Colonic mucosa (tissue), 4 donors: ENCODE measurements around the gene PAFAH1B1. TPM values are rescaled to one million over a fixed set of nuclear protein-coding genes. Genes with fewer than 3 reads are reported as not detected.
A peak's percentile ranks its signal among the peaks of the same experiment; 100 is the strongest.

Experiments used
- DNase-seq: peaks from one replicate; pipeline ENCODE4 v3.0.0-alpha.2; 2020
- H3K27ac ChIP-seq: fragments of 200-600 bp; one replicate; pipeline ENCODE4 v1.8.0; 2021
- H3K27me3 ChIP-seq: fragments of 200-600 bp; one replicate; pipeline ENCODE4 v1.8.0; 2021
- H3K36me3 ChIP-seq: fragments of 200-600 bp; one replicate; pipeline ENCODE4 v1.8.0; 2021
- H3K4me1 ChIP-seq: fragments of 200-600 bp; one replicate; pipeline ENCODE4 v1.8.0; 2021; ENCODE audit warnings: mild to moderate bottlenecking
- H3K4me3 ChIP-seq: fragments of 200-600 bp; one replicate; pipeline ENCODE4 v1.8.0; 2021
- H3K9ac ChIP-seq, 2 donors: one replicate each; pipeline ENCODE4 v1.7.0; 2013; ENCODE audit warnings: control low read depth in 2 of 2, low read depth in 2 of 2, low read length in 2 of 2
- H3K9me3 ChIP-seq: fragments of 200-600 bp; one replicate; pipeline ENCODE4 v1.8.0; 2021
- intact Hi-C: fragments of 100-400 bp; cut with DNase I; formaldehyde crosslinking; loops from one replicate; pipeline ENCODE4 v1.14.1; 2022
- total RNA-seq, 2 donors: library from RNA; stranded (reverse); fragmentation: NEBNext Ultra II Directional in 1 of 2; extraction: Animal tissue kit (Norgen Biotek cat#: 25700) in 1 of 2; gene quantifications; one replicate each; pipeline ENCODE4 v1.2.1, GENCODE V29; 2021
- TF ChIP-seq, protein P1 (sequence below): fragments of 200-600 bp; IDR thresholded peaks from one replicate; pipeline ENCODE4 v1.8.0; 2022; ENCODE audit warnings: antibody characterized with exemption, mild to moderate bottlenecking
- donor health status: healthy.
- donor health status: DM: no; HTN: no; CAD: no.
- donor health status: DM: no; HTN: no; CAD: no.

The PAFAH1B1 gene
- total RNA-seq, 2 donors from 2014 or later, result 102 to 155 TPM

DNA sequence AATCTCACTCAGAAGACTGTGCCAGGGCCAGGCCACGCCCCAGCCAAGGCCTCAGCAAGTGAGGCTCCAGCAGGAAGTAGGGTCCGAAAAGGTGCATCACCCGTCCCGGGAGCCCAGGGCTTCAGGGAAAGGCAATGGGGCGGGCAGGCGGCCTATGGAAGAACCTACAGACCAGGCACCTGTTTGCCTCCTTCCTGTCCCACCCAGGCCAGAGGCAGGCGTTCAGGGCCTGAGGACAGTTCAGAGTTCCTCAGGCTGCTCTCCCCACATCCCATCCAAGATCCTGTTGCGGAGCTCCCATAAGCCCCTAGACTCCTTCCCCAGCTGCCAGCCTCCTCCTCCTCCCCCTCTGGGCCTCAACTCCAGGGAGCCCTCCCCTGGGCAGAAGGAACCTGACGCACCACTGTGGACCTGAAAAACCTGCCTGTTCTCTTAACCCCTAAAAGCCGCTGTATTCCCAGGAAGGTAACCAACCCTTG lies 115.8 kb downstream of the PAFAH1B1 start:
- no peaks in the 10 kb centered on the region for H3K9me3 ChIP-seq
- intact Hi-C loops, result no loop called here
- TF ChIP-seq, protein P1, sequence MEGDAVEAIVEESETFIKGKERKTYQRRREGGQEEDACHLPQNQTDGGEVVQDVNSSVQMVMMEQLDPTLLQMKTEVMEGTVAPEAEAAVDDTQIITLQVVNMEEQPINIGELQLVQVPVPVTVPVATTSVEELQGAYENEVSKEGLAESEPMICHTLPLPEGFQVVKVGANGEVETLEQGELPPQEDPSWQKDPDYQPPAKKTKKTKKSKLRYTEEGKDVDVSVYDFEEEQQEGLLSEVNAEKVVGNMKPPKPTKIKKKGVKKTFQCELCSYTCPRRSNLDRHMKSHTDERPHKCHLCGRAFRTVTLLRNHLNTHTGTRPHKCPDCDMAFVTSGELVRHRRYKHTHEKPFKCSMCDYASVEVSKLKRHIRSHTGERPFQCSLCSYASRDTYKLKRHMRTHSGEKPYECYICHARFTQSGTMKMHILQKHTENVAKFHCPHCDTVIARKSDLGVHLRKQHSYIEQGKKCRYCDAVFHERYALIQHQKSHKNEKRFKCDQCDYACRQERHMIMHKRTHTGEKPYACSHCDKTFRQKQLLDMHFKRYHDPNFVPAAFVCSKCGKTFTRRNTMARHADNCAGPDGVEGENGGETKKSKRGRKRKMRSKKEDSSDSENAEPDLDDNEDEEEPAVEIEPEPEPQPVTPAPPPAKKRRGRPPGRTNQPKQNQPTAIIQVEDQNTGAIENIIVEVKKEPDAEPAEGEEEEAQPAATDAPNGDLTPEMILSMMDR, result no peak
- H3K4me3 ChIP-seq, result peak overlapping the region; percentile 87
- no peaks in the 10 kb centered on the region for H3K36me3 ChIP-seq
- peak; percentile 90 for DNase-seq
- peaks cover 25% of the 10 kb centered on the region for H3K4me1 ChIP-seq
- peak overlapping the region in 1 of 2 donors; percentile 81 for H3K9ac ChIP-seq
- peak overlapping the region; percentile 71 for H3K27ac ChIP-seq
- no peaks in the 10 kb centered on the region for H3K27me3 ChIP-seq

DNA sequence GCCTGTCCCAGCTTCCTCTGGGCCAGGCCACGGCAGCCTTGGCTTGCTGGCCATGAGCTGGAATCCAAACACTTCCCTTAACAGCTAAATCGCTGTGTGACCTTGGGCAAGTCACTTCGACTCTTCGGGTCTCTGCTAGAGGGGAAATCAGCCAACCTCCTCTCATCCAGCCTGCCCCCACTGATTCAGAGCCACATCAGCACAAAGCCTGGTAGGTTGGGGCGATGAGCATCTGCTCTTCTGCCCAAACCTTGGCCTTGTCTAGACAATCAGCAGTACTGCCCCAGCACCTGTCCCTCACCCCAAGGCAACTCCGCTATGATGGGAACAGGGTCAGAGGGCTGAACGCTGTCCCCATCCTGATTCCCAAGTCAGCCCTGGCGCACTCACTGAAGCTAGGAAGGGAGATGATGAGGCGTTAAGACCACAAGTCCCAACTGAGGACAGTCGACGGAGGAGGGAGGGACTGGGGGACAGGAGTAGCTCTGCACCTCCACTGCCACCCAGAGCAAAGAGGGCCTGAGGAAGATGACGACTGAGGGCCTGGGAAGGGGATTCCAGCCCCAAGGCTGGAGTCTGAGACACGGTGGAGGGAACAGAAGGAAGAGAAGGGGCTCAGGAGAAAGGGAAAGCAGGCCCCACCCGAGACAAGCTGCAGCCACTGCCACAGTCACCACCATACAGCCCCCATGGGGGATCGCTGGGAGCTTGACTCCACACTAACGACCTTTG lies 116.8 kb downstream of the PAFAH1B1 start:
- Histone ChIP-seq H3K4me3 (peak overlapping the region; percentile 87), H3K9ac (peak overlapping the region; percentile 78 to 81), H3K36me3 (no peaks in the 10 kb centered on the region), H3K4me1 (peaks cover 25% of the 10 kb centered on the region), H3K9me3 (no peaks in the 10 kb centered on the region), H3K27ac (peak overlapping the region; percentile 71), H3K27me3 (no peaks in the 10 kb centered on the region)
- intact Hi-C loops, result no loop called here
- no peak for DNase-seq
- TF ChIP-seq, protein P1, result no peak

DNA sequence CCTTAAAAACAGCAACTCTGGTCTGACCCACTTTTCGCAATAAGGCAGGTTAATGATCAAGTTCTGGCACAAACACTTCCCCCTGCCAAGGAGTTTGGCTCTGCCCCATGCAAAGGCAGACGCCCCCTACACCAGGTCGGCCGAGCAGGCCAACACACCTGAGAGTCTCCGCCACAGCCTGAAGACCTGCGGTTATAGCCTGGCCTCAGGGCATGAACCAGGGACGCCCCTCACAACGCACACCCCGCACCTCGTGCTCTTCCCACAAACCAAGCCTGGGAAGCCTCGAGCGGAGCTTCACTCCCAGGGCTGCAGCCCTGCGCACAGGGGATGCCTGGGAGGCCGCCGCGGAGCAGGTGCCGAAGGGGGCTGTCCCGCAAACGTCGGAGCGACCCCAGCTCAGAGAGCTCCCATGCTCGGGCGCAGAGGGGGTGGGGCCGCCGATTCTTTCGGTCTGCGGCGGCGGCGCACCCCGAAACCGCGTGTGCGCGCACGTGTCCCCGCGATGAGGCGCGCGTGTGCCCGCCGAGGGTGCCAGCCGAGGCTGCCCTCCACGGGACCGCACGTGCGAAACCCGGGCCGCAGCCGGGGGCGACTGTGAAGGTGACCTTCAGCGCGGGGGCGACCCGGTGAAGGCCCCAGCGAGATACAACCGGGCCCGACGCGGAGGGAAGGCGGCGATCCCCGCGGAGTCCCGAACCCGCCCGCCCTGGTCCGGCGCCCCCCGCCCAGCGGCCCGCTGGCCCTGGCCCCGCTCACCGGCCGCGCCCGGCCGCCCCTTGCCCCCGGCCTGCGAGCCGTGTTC lies 117.6 kb downstream of the PAFAH1B1 start:
- Histone ChIP-seq H3K4me1 (peaks cover 25% of the 10 kb centered on the region), H3K4me3 (peak overlapping the region; percentile 87), H3K9ac (peak overlapping the region; percentile 78 to 81), H3K27ac (peak overlapping the region; percentile 71), H3K36me3 (no peaks in the 10 kb centered on the region), H3K9me3 (no peaks in the 10 kb centered on the region), H3K27me3 (no peaks in the 10 kb centered on the region)
- intact Hi-C loops, result no loop called here
- TF ChIP-seq, protein P1, result no peak
- no peak for DNase-seq

DNA sequence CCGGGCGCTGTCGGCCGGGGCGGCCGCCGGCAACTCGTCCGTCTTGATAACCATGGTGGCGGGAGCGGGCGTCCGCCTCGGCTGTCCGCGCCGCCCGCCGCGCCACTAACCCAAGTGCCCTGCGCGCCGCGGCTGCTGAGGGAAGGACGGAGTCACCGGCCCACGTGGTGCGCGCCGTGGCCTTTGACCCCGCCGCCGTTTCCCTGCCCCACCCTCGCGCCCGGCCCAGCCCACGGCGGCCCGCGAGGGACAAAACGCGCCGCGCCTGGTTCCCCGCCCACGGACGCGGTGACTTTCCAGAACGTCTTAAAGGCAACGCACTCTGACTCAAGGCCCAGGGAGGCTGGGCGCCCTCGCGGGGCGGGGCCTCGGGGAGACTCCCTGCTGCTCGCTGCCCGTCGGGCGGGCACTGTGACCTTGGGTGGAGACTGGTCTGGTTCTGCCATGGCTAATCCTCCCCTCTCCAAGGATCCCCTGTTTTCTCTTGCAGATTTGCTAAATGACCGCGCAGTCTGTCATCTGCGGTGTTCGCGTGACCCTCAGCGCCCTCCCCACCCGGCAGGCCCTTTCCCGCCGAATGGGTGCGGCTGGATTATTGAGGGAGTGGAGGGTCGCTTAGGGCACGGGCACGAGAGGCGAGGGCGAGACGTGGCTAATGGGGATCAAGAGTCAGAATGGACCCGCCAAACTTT lies 118.3 kb downstream of the PAFAH1B1 start, which contains the start of gene CLUH:
Gene CLUH (minus strand): TSS at position 157 of the 692 bp plus-strand sequence. CDS start 103 bp downstream, at position 54.
- peak; percentile 98 for DNase-seq
- no peaks in the 10 kb centered on the region for H3K27me3 ChIP-seq
- peak within 1 kb of the TSS; percentile 78 to 90 for H3K9ac ChIP-seq
- H3K27ac ChIP-seq, result peak within 1 kb of the TSS; percentile 71
- no peaks in the 10 kb centered on the region for H3K9me3 ChIP-seq
- H3K36me3 ChIP-seq, result no peaks in the 10 kb centered on the region
- H3K4me3 ChIP-seq, result peak within 1 kb of the TSS; percentile 87
- H3K4me1 ChIP-seq, result peaks cover 25% of the 10 kb centered on the region
- intact Hi-C loops, result no loop called here
- TF ChIP-seq, protein P1, result no peak
